Stromal cell of bone marrow (primary cell): ENCODE results near the gene HS6ST3.

ENCODE experiments used
- DNase-seq: peaks from one replicate; pipeline ENCODE4 v3.0.0-alpha.2; 2012; ENCODE audit warnings: low read depth

HS6ST3 gene

GRCh38 chr13:96308568-96308967 is 218.7 kb downstream of the HS6ST3 start:
- DNase-seq: no peak

- DNase-seq: no peak
Observed at GRCh38 chr13:96314974-96315373, 225.1 kb downstream of the HS6ST3 start.

GRCh38 chr13:96338030-96338429 is 248.1 kb downstream of the HS6ST3 start:
- no peak for DNase-seq

- DNase-seq: no peak
Observed at GRCh38 chr13:96342286-96342685, 252.4 kb downstream of the HS6ST3 start.

- DNase-seq: no peak
Observed at GRCh38 chr13:96342852-96343465, 253.1 kb downstream of the HS6ST3 start.

- DNase-seq: no peak
Observed at GRCh38 chr13:96346921-96347320, 257.0 kb downstream of the HS6ST3 start.

GRCh38 chr13:96373597-96373996 is 283.7 kb downstream of the HS6ST3 start:
- no peak for DNase-seq

GRCh38 chr13:96377835-96378234 is 287.9 kb downstream of the HS6ST3 start:
- DNase-seq: no peak

- no peak for DNase-seq
Observed at GRCh38 chr13:96379967-96380366, 290.1 kb downstream of the HS6ST3 start.

- no peak for DNase-seq
Observed at GRCh38 chr13:96381681-96382080, 291.8 kb downstream of the HS6ST3 start.

- no peak for DNase-seq
Observed at GRCh38 chr13:96388598-96388997, 298.7 kb downstream of the HS6ST3 start.

GRCh38 chr13:96391606-96392005 is 301.7 kb downstream of the HS6ST3 start:
- DNase-seq: no peak

GRCh38 chr13:96397807-96398206 is 307.9 kb downstream of the HS6ST3 start:
- DNase-seq: no peak

GRCh38 chr13:96398486-96398885 is 308.6 kb downstream of the HS6ST3 start:
- DNase-seq: no peak

- DNase-seq: no peak
Observed at GRCh38 chr13:96403241-96403640, 313.3 kb downstream of the HS6ST3 start.

- DNase-seq: no peak
Observed at GRCh38 chr13:96403651-96404050, 313.7 kb downstream of the HS6ST3 start.

GRCh38 chr13:96415831-96416385 is 326.0 kb downstream of the HS6ST3 start:
- DNase-seq: no peak

- no peak for DNase-seq
Observed at GRCh38 chr13:96417939-96418685, 328.2 kb downstream of the HS6ST3 start.

- no peak for DNase-seq
Observed at GRCh38 chr13:96421314-96421713, 331.4 kb downstream of the HS6ST3 start.

- DNase-seq: no peak
Observed at GRCh38 chr13:96422002-96422401, 332.1 kb downstream of the HS6ST3 start.

- DNase-seq: no peak
Observed at GRCh38 chr13:96426167-96426566, 336.3 kb downstream of the HS6ST3 start.

GRCh38 chr13:96428911-96429310 is 339.0 kb downstream of the HS6ST3 start:
- no peak for DNase-seq

- no peak for DNase-seq
Observed at GRCh38 chr13:96431044-96431581, 341.2 kb downstream of the HS6ST3 start.
